Measurements from ENCODE around the gene PARN.
"Not testable (repeated sequence)": the region's sequence is repeated elsewhere in the genome, so short reads cannot be mapped to it uniquely, and the experiment has no call there.

PARN gene

DNA sequence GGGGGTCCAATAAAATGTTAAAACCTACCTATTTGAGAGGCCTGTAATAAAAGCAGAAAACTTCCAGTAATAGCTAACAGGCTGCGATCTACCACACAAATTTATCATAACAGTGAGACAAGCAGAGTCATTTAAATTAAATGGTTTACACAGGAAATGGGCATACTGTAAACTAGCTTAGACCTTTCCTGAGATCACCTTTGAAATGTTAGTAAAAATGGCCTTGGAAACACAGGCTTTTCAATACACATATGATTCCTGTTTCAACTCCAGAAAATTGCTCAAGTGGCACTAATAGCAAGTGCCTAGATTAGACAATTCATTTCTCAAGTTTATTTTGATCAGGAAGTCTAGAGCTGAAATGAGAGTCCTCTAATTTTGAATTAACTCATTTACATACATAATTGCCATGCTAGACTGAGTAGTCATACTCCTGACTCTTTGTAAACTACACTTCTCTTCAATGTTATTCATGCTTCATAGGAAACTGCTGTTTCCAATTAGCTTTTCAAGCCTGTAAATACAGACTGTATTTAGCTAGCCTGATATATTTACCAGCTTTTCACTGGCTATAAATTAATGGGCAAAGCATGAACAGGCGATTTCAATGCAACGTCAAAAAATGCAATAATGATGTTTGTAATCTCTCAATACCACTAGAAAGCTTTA is 43.3 kb downstream of the PARN start:
- H3K4me3 ChIP-seq (ENCODE audit: low read depth, low read length), result no peak overlapping the region
- TF ChIP-seq POLR2A (IDR thresholded peaks at IDR 0.05; ENCODE audit: extremely low read depth, insufficient read length), result no peak
- TF ChIP-seq, protein P1, sequence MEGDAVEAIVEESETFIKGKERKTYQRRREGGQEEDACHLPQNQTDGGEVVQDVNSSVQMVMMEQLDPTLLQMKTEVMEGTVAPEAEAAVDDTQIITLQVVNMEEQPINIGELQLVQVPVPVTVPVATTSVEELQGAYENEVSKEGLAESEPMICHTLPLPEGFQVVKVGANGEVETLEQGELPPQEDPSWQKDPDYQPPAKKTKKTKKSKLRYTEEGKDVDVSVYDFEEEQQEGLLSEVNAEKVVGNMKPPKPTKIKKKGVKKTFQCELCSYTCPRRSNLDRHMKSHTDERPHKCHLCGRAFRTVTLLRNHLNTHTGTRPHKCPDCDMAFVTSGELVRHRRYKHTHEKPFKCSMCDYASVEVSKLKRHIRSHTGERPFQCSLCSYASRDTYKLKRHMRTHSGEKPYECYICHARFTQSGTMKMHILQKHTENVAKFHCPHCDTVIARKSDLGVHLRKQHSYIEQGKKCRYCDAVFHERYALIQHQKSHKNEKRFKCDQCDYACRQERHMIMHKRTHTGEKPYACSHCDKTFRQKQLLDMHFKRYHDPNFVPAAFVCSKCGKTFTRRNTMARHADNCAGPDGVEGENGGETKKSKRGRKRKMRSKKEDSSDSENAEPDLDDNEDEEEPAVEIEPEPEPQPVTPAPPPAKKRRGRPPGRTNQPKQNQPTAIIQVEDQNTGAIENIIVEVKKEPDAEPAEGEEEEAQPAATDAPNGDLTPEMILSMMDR (IDR thresholded peaks at IDR 0.05; ENCODE audit: low read depth, low read length), result no peak
- TF ChIP-seq, protein P2, sequence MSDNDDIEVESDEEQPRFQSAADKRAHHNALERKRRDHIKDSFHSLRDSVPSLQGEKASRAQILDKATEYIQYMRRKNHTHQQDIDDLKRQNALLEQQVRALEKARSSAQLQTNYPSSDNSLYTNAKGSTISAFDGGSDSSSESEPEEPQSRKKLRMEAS (IDR thresholded peaks at IDR 0.05; ENCODE audit: low read depth, low read length), result no peak
- TF ChIP-seq MYC (IDR thresholded peaks at IDR 0.05; ENCODE audit: low read depth, low read length), result no peak
- no peak for DNase-seq (ENCODE audit: low read depth)

DNA sequence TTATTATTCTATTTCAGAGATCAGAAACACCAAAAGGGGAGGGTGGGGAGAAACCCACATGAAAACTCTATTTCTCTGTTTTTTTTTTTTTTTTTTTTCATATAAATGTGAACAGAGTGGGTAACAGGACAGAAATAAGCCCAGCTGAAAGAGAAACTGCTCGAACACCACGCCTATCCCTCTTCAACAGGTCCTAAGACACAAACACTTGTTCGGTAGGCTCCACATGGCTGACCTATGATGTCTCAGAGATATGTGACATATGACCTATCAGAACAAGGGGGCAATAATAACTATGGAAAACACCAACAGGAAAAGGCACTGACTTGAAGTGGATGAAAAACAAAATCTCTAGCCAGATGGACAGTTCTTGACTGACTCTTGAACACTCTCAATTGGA is 44.8 kb downstream of the PARN start:
- H3K4me3 ChIP-seq (ENCODE audit: low read depth, low read length), result no peak overlapping the region
- DNase-seq (ENCODE audit: low read depth), result no peak
- TF ChIP-seq, protein P1 (IDR thresholded peaks at IDR 0.05; ENCODE audit: low read depth, low read length), result no peak
- TF ChIP-seq MYC (IDR thresholded peaks at IDR 0.05; ENCODE audit: low read depth, low read length) (no peak), POLR2A (IDR thresholded peaks at IDR 0.05; ENCODE audit: extremely low read depth, insufficient read length) (no peak)
- TF ChIP-seq, protein P2 (IDR thresholded peaks at IDR 0.05; ENCODE audit: low read depth, low read length), result no peak

DNA sequence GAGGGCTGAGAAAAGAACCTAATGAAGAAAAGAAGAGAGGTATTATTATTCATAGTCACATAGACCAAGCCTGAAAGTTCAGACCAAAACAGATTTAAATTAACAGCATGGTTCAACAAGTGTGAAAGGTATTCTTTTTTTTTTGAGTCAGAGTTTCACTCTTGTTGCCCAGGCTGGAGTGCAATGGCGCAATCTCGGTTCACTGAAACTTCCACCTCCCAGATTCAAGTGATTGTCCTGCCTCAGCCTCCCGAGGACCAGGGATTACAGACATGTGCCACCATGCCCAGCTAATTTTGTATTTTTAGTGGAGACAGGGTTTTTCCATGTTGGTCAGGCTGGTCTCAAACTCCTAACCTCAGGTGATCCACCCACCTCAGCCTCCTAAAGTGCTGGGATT is 49.1 kb downstream of the PARN start:
- H3K4me3 ChIP-seq (ENCODE audit: low read depth, low read length), result not testable (repeated sequence)

DNA sequence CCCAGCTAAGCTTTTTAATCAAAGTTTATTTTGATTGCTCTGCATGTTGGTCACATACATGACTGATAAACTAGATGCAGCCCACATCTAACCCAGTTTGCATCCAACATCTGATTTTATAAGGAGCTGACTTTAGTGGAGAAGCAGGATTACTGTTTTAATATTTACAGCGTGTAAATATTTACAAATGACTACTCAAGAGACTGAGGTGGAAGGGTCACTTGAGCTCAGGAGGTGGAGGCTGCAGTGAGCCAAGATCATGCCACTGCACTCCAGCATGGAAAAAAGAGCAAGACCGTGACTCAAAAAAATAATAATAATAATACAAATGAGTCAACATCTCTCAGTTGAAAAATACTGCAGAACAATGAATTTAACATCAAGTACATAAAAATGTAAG is 50.8 kb downstream of the PARN start:
- TF ChIP-seq, protein P1 (IDR thresholded peaks at IDR 0.05; ENCODE audit: low read depth, low read length), result no peak
- DNase-seq (ENCODE audit: low read depth), result no peak
- no peak overlapping the region for H3K4me3 ChIP-seq (ENCODE audit: low read depth, low read length)

More for the DNA sequence above, 49.1 kb downstream of the PARN start:
- DNase-seq (ENCODE audit: low read depth), result not testable (repeated sequence)

DNA sequence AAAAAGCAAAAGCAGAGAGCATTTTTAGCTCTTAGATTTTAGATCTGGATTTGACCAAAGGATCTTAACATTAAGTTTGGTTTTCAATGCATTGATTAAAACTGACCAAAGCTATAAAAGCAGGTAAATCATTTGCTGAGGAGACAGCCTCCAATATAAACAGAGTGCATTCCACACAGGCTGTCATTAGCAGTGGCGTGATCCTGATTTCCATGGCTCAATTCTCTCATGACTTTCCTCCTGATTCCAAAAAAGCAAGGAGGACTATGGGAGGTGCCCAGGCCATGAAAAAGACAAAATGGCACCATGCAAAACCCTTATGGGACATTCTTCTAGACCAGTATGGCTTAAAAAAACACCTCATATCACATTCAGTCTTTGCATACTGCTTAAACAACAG is 53.5 kb downstream of the PARN start:
- H3K4me3 ChIP-seq (ENCODE audit: low read depth, low read length), result no peak overlapping the region
- TF ChIP-seq, protein P2 (IDR thresholded peaks at IDR 0.05; ENCODE audit: low read depth, low read length), result no peak
- no peak for TF ChIP-seq MYC (IDR thresholded peaks at IDR 0.05; ENCODE audit: low read depth, low read length)
- no peak for TF ChIP-seq POLR2A (IDR thresholded peaks at IDR 0.05; ENCODE audit: extremely low read depth, insufficient read length)
- TF ChIP-seq, protein P1 (IDR thresholded peaks at IDR 0.05; ENCODE audit: low read depth, low read length), result no peak
- DNase-seq (ENCODE audit: low read depth), result no peak

DNA sequence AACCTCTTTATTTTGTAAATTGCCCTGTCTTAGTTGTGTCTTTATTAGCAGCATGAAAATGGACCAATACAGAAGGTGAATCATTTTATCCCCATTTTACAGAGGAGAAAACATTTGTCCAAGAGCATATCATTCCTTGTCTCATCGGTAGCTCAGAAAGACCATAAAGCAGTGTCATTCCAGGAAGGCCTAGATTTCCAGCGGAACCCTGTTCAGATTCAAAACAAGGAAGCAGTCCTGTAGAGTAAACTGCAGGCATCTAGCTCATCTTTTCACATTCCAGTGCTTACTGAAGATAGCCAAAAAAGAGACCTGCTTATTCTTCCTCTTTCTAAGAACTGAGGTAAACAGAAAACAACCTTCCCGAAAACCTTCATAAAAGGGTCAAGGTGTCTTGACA is 54.0 kb downstream of the PARN start:
- no peak overlapping the region for H3K4me3 ChIP-seq (ENCODE audit: low read depth, low read length)
- no peak for DNase-seq (ENCODE audit: low read depth)
- no peak for TF ChIP-seq POLR2A (IDR thresholded peaks at IDR 0.05; ENCODE audit: extremely low read depth, insufficient read length)
- TF ChIP-seq, protein P1 (IDR thresholded peaks at IDR 0.05; ENCODE audit: low read depth, low read length), result no peak
- no peak for TF ChIP-seq MYC (IDR thresholded peaks at IDR 0.05; ENCODE audit: low read depth, low read length)
- TF ChIP-seq, protein P2 (IDR thresholded peaks at IDR 0.05; ENCODE audit: low read depth, low read length), result no peak

DNA sequence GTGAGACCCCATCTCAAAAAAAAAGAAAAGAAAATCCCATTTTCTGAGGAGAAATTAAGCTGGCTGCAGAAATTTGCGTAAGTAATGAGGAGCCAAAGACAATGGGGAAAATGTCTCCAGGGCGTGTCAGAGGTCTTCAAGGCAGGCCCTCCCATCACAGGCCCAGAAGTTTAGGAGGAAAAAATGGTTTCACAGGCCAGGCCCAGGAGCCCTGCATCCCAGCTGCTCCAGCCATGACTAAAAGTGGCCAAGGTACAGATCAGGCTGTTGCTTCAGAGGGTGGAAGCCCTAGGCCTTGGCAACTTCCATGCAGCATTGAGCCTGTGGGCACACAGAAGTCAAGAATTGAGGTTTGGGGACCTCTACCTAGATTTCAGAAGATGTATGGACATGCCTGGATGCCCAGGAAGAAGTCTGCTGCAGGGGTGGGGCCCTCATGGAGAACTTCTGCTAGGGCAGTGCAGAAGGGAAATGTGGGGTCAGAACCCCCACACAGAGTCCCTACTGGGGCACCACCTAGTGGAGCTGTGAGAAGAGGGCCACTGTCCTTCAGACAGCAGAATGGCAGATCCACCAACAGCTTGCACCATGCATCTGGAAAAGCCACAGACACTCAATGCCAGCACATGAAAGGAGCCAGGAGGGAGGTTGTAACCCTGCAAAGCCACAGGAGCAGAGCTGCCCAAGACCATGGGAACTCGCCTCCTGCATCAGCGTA is 55.2 kb downstream of the PARN start:
- not testable (repeated sequence) for H3K4me3 ChIP-seq (ENCODE audit: low read depth, low read length); DNase-seq (ENCODE audit: low read depth)
